K562 (cell line): ENCODE measurements around the gene AUNIP. TPM values are rescaled to one million over a fixed set of nuclear protein-coding genes. Genes with fewer than 3 reads are reported as not detected.

ENCODE experiments used
- CBX3 ChIP-seq, 2 experiments: IDR thresholded peaks; 1 replicate in 1 of 2; 2 replicates in 1 of 2; pipeline ENCODE4 v1.6.1; 2012; ENCODE audit warnings: inconsistent platforms in 2 of 2, low read length in 2 of 2, borderline replicate concordance in 1 of 2, control low read depth in 1 of 2
- CCAR2 ChIP-seq: fragments of 200-400 bp; formaldehyde crosslinking; IDR thresholded peaks from 2 replicates; pipeline ENCODE4 v1.6.1; 2017; ENCODE audit warnings: mild to moderate bottlenecking, low read depth, low read length
- DNMT1 ChIP-seq: fragments of 450-650 bp; IDR thresholded peaks from 2 replicates; pipeline ENCODE4 v1.6.1; 2016; ENCODE audit warnings: antibody characterized with exemption, mild to moderate bottlenecking
- DPF2 ChIP-seq: fragments of 450-650 bp; IDR thresholded peaks from 2 replicates; pipeline ENCODE4 v1.6.1; 2016
- ETV5 ChIP-seq: sonication (generic); formaldehyde crosslinking; IDR thresholded peaks from 2 replicates; pipeline ENCODE4 v1.4.0; 2020; ENCODE audit warnings: low read depth, mild to moderate bottlenecking, missing genetic modification reagents
- HMGN3 ChIP-seq: IDR thresholded peaks from 2 replicates; pipeline ENCODE4 v1.6.1; 2011; ENCODE audit warnings: borderline replicate concordance, low read depth, mild to moderate bottlenecking, mixed read lengths, low read length; ENCODE audit not compliant: insufficient read length; ENCODE audit errors: extremely low read depth
- KLF10 ChIP-seq: fragments of 250-450 bp; sonication (Bioruptor Pico); IDR thresholded peaks from 2 replicates; pipeline ENCODE4 v1.6.1; 2021; ENCODE audit warnings: matching md5 sums
- NFRKB ChIP-seq: fragments of 450-650 bp; IDR thresholded peaks from 2 replicates; pipeline ENCODE4 v1.6.1; 2016; ENCODE audit warnings: low read depth
- PBX2 ChIP-seq, 2 experiments: IDR thresholded peaks in 1 of 2; conservative IDR thresholded peaks in 1 of 2; 2 replicates each; pipeline ENCODE4 v1.6.1; 2016; ENCODE audit warnings: low read depth in 2 of 2, mild to moderate bottlenecking in 1 of 2, missing compliant biosample characterization in 1 of 2, missing genetic modification characterization in 1 of 2, moderate library complexity in 1 of 2
- POLR2AphosphoS2 ChIP-seq: IDR thresholded peaks from 2 replicates; pipeline ENCODE4 v1.6.1; 2012; ENCODE audit warnings: low read length, improper control_type of control experiment
- POLR2B ChIP-seq: fragments of 450-650 bp; IDR thresholded peaks from 2 replicates; pipeline ENCODE4 v1.6.1; 2018; ENCODE audit warnings: low read depth; ENCODE audit not compliant: partially characterized antibody
- RFX1 ChIP-seq: fragments of 450-650 bp; IDR thresholded peaks from 2 replicates; pipeline ENCODE4 v1.6.1; 2016; ENCODE audit warnings: mild to moderate bottlenecking, moderate library complexity
- SLC30A9 ChIP-seq: fragments of 250-450 bp; sonication (Bioruptor Pico); IDR thresholded peaks from 2 replicates; pipeline ENCODE4 v1.8.0; 2022; ENCODE audit warnings: mild to moderate bottlenecking, moderate library complexity
- TOE1 ChIP-seq, 2 experiments: fragments of 450-650 bp in 1 of 2; sonication (generic) in 1 of 2; formaldehyde crosslinking in 1 of 2; IDR thresholded peaks; 2 replicates each; pipeline versions ENCODE4 v1.7.1 to v1.8.0; 2016 to 2022; ENCODE audit warnings: borderline replicate concordance in 2 of 2, mild to moderate bottlenecking in 2 of 2, antibody characterized with exemption in 1 of 2, inconsistent platforms in 1 of 2, low read depth in 1 of 2, missing genetic modification reagents in 1 of 2, moderate library complexity in 1 of 2
- ZNF592 ChIP-seq: fragments of 450-650 bp; IDR thresholded peaks from 2 replicates; pipeline ENCODE4 v1.6.1; 2017; ENCODE audit warnings: antibody characterized with exemption, mild to moderate bottlenecking
- polyA plus RNA-seq, 8 experiments: library from polyadenylated mRNA; depleted of rRNA in 4 of 8; stranded (reverse) in 5 of 8; unstranded in 3 of 8; fragments of >200 nt; fragmentation: Nextera tagmentation in 2 of 8; fragmentation: Illumina TruSeq in 1 of 8; extraction: Ambion mirVana in 2 of 8; extraction: Trizol in 1 of 8; gene quantifications; 2 replicates each; pipeline versions ENCODE4 v1.2.1 to v1.2.3, GENCODE V29; 2011 to 2014; ENCODE audit warnings: inconsistent platforms in 1 of 8, missing spikeins in 1 of 8
- total RNA-seq, 7 experiments: library from RNA; depleted of rRNA in 6 of 7; stranded (reverse); fragments of >200 nt in 6 of 7; fragmentation: Illumina TruSeq in 2 of 7; extraction: Trizol in 2 of 7; gene quantifications; 2 replicates each; pipeline versions ENCODE4 v1.2.1 to v1.2.3, GENCODE V29; 2011 to 2021; ENCODE audit warnings: low replicate concordance in 1 of 7
- TF ChIP-seq, protein P1 (sequence below), 3 experiments: IDR thresholded peaks in 2 of 3; conservative IDR thresholded peaks in 1 of 3; 2 replicates each; pipeline ENCODE4 v1.5.1; 2011 to 2012; ENCODE audit warnings: low read length in 3 of 3, mild to moderate bottlenecking in 3 of 3, control low read depth in 2 of 3, improper control_type of control experiment in 1 of 3, inconsistent platforms in 1 of 3, low read depth in 1 of 3, mixed read lengths in 1 of 3, moderate library complexity in 1 of 3; ENCODE audit not compliant: insufficient read depth in 2 of 3

AUNIP gene
- total and polyA plus RNA-seq, 9 of the 15 experiments (the other 6 are each of a cell fraction or from before 2014, with no cell fraction given), result 12.1 to 53.8 (median 47.1) TPM

- no peak for TF ChIP-seq NFRKB
- TF ChIP-seq ZNF592, result peak; percentile 75
- TF ChIP-seq TOE1 (IDR thresholded peaks at IDR 0.05; ENCODE audit: borderline replicate concordance), result no peak
- no peak for TF ChIP-seq TOE1 (CRISPR knock-in tag; IDR thresholded peaks at IDR 0.05; ENCODE audit: borderline replicate concordance, low read depth)
- no peak for TF ChIP-seq KLF10 (CRISPR knock-in tag)
- no peak for TF ChIP-seq PBX2 (CRISPR knock-in tag; IDR thresholded peaks at IDR 0.05; ENCODE audit: low read depth)
- peak; percentile 75 for TF ChIP-seq PBX2 (tag; conservative IDR thresholded peaks at IDR 0.05; ENCODE audit: low read depth)
- TF ChIP-seq ETV5 (CRISPR knock-in tag), result 0 out of 2 replicates have a peak, but pooled peaks have one; percentile 29
- 0 out of 3 replicates have a peak, but pooled peaks of 1 of the 2 experiments have one; percentile 20 for TF ChIP-seq CBX3 (IDR thresholded peaks at IDR 0.05; ENCODE audit: borderline replicate concordance in 1 of 2, low read length in 2 of 2)
- no peak for TF ChIP-seq CCAR2
- TF ChIP-seq DPF2, result 0 out of 2 replicates have a peak, but pooled peaks have one; percentile 51
- TF ChIP-seq POLR2B, result peak; percentile 10
- no peak for TF ChIP-seq DNMT1
- TF ChIP-seq POLR2AphosphoS2, result peak; percentile 90
- TF ChIP-seq SLC30A9 (CRISPR knock-in tag), result no peak
- TF ChIP-seq, protein P1, sequence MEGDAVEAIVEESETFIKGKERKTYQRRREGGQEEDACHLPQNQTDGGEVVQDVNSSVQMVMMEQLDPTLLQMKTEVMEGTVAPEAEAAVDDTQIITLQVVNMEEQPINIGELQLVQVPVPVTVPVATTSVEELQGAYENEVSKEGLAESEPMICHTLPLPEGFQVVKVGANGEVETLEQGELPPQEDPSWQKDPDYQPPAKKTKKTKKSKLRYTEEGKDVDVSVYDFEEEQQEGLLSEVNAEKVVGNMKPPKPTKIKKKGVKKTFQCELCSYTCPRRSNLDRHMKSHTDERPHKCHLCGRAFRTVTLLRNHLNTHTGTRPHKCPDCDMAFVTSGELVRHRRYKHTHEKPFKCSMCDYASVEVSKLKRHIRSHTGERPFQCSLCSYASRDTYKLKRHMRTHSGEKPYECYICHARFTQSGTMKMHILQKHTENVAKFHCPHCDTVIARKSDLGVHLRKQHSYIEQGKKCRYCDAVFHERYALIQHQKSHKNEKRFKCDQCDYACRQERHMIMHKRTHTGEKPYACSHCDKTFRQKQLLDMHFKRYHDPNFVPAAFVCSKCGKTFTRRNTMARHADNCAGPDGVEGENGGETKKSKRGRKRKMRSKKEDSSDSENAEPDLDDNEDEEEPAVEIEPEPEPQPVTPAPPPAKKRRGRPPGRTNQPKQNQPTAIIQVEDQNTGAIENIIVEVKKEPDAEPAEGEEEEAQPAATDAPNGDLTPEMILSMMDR (IDR thresholded peaks at IDR 0.05 in 2 of 3, conservative IDR thresholded peaks at IDR 0.05 in 1 of 3; ENCODE audit: insufficient read depth in 2 of 3, low read depth in 1 of 3, low read length in 3 of 3), result peak; percentile 52 to 74 (median 61); a peak in 5 of 6 replicates
- TF ChIP-seq HMGN3, result no peak
- TF ChIP-seq RFX1, result no peak
Observed at GRCh38 chr1:25817840-25818501, 41.3 kb downstream of the AUNIP start (continued).
